Sciatic nerve (tissue), 2 donors: Measurements from ENCODE around the gene PIK3C3. TPM values are rescaled to one million over a fixed set of nuclear protein-coding genes. Genes with fewer than 3 reads are reported as not detected.
A peak's percentile ranks its signal among the peaks of the same experiment; 100 is the strongest.

ENCODE experiments used
- ATAC-seq: fragments of 200-7000 bp; cut with Tn5 transposase; one replicate; pipeline ENCODE4 v1.9.1; 2020; ENCODE audit warnings: mild to moderate bottlenecking, moderate library complexity
- DNase-seq: peaks from one replicate; pipeline ENCODE4 v3.0.0-alpha.2; 2020; ENCODE audit warnings: low spot score
- intact Hi-C: fragments of 100-400 bp; cut with DNase I; formaldehyde crosslinking; loops from one replicate; pipeline ENCODE4 v1.14.2; 2022
- total RNA-seq: library from RNA; stranded (reverse); fragmentation: NEBNext Ultra II Directional; extraction: Animal tissue kit (Norgen Biotek cat#: 25700); gene quantifications from one replicate; pipeline ENCODE4 v1.2.1, GENCODE V29; 2021
- donor health status: DM: no; HTN: no; CAD: no.
- donor health status: DM: no; HTN: no; CAD: no.

The PIK3C3 gene
- total RNA-seq, 1 donor from 2014 or later = 74.8 TPM

GRCh38 chr18:41955688-41956087, 654 bp downstream of the PIK3C3 start:
- ATAC-seq (no peak), DNase-seq (no peak)
- intact Hi-C loops = no loop called here

GRCh38 chr18:41959045-41959444, 4.0 kb downstream of the PIK3C3 start:
- no peak for ATAC-seq
- DNase-seq = no peak
- intact Hi-C loops = no loop called here

GRCh38 chr18:41965634-41966255, 10.7 kb downstream of the PIK3C3 start:
- intact Hi-C loops = no loop called here
- DNase-seq (no peak), ATAC-seq (no peak)

GRCh38 chr18:41966943-41967342, 11.9 kb downstream of the PIK3C3 start:
- no peak for ATAC-seq
- intact Hi-C loops = no loop called here
- DNase-seq = no peak

GRCh38 chr18:41967680-41968079, 12.6 kb downstream of the PIK3C3 start:
- DNase-seq (no peak), ATAC-seq (peak; percentile 55)
- intact Hi-C loops = no loop called here

- no peak for DNase-seq
- no peak for ATAC-seq
- intact Hi-C loops = no loop called here
These were observed 14.8 kb downstream of the PIK3C3 start for GRCh38 chr18:41969881-41970280.

- ATAC-seq (no peak), DNase-seq (no peak)
- intact Hi-C loops = no loop called here
These were observed 17.3 kb downstream of the PIK3C3 start for GRCh38 chr18:41972067-41972925.

GRCh38 chr18:41973983-41974382, 18.9 kb downstream of the PIK3C3 start:
- intact Hi-C loops = no loop called here
- DNase-seq (no peak), ATAC-seq (no peak)

GRCh38 chr18:41974796-41975201, 19.8 kb downstream of the PIK3C3 start:
- ATAC-seq = no peak
- intact Hi-C loops = no loop called here

GRCh38 chr18:41975284-41975683, 20.2 kb downstream of the PIK3C3 start:
- ATAC-seq (no peak), DNase-seq (no peak)
- intact Hi-C loops = no loop called here

More at GRCh38 chr18:41974796-41975201, 19.8 kb downstream of the PIK3C3 start:
- DNase-seq = no peak

GRCh38 chr18:41977233-41977632, 22.2 kb downstream of the PIK3C3 start:
- no peak for ATAC-seq
- DNase-seq = no peak
- intact Hi-C loops = no loop called here

GRCh38 chr18:41982942-41983660, 28.1 kb downstream of the PIK3C3 start:
- intact Hi-C loops = no loop called here
- ATAC-seq (no peak), DNase-seq (no peak)

GRCh38 chr18:41985914-41986313, 30.9 kb downstream of the PIK3C3 start:
- no peak for ATAC-seq
- DNase-seq = no peak
- intact Hi-C loops = no loop called here

GRCh38 chr18:41989508-41989907, 34.5 kb downstream of the PIK3C3 start:
- intact Hi-C loops = no loop called here
- no peak for ATAC-seq
- no peak for DNase-seq

- no peak for DNase-seq
- ATAC-seq = no peak
- intact Hi-C loops = no loop called here
These were observed 37.0 kb downstream of the PIK3C3 start for GRCh38 chr18:41992066-41992465.

- ATAC-seq = no peak
These were observed 37.7 kb downstream of the PIK3C3 start for GRCh38 chr18:41992703-41993102.

GRCh38 chr18:41993151-41993550, 38.1 kb downstream of the PIK3C3 start:
- intact Hi-C loops = no loop called here
- DNase-seq = no peak

More at GRCh38 chr18:41992703-41993102, 37.7 kb downstream of the PIK3C3 start:
- no peak for DNase-seq
- intact Hi-C loops = no loop called here

GRCh38 chr18:41996020-41996419, 41.0 kb downstream of the PIK3C3 start:
- DNase-seq (no peak), ATAC-seq (no peak)
- intact Hi-C loops = no loop called here

More at GRCh38 chr18:41993151-41993550, 38.1 kb downstream of the PIK3C3 start:
- ATAC-seq = no peak

GRCh38 chr18:41999751-42000150, 44.7 kb downstream of the PIK3C3 start:
- ATAC-seq = no peak
- no peak for DNase-seq
- intact Hi-C loops = no loop called here

GRCh38 chr18:42001801-42002200, 46.8 kb downstream of the PIK3C3 start:
- no peak for ATAC-seq
- DNase-seq = no peak
- intact Hi-C loops = no loop called here
